ENCODE data around the gene OR6Q1. TPM values are rescaled to one million over a fixed set of nuclear protein-coding genes. Genes with fewer than 3 reads are reported as not detected.
A peak's percentile ranks its signal among the peaks of the same experiment; 100 is the strongest.

OR6Q1 gene
- total RNA-seq, 1 donor from 2014 or later = not detected

DNA sequence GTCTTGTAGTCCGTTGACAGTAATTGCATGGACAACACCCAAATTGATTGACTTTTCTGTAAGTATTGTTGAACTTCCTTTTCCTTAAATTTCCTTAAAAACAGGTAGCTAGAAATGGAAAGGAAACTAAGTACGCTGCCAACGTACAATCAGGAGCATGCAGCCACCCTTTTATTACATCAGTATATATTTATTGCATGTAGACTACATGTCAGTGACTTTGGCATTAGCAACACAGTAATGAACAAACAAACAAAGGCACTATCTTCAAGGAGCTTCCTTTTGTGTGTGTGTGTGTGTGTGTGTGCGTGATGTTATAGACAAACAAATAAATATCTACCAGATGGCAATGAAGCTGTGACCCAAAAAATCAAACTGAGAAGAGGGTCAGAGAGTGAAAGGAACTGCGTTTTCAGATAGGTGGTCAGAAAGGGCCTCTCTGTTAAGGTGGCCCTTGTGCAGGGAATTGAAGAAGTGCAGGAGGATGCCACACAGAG lies 7.3 kb upstream of the OR6Q1 start, which contains the start of gene OR9Q1:
TSS of gene OR9Q1 (plus strand) at position 447 of the 497 bp plus-strand sequence. CDS start 155,564 bp downstream, outside the sequence.
- H3K4me1 ChIP-seq = peaks cover 52% of the 10 kb centered on the region

DNA sequence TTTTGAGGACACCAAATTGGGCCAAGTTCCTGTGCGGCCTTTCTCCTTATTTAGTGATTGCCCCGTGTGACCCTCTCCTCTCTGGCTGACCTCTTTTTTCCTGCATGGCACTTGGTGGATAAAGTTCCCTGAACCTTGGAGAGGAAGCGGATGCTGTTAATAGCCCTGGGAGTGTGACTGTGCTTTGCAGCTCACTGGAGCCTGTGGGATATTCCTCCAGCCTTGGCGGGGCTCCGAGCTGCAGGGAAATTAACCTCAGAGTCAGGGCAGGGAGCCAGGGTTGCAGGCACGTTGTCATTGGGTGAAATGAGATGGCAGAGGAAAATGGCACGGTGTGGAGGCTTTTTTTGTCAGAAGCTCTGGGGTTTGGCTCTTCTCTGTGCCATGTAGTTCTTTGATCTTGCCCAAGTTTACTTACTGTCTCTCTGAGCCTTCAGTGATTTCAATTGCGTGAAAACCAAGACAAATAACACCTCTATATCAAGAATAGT lies 6.1 kb upstream of the OR6Q1 start:
- DNase-seq = peak; percentile 82
- intact Hi-C loops (cut with micrococcal nuclease) = loop anchor here (2.0 to 10.0 kb wide), 2 partner anchors 42 to 160 kb away; partner anchors contain the start of gene OR9Q2
- Histone ChIP-seq H3K4me3 (no peak overlapping the region), H3K27me3 (ENCODE audit: low read depth) (no peaks in the 10 kb centered on the region), H3K9me3 (replicated peaks) (no peaks in the 10 kb centered on the region), H3K36me3 (no peaks in the 10 kb centered on the region), H3K27ac (replicated peaks) (peak overlapping the region; percentile 88), H3K4me1 (peaks cover 60% of the 10 kb centered on the region)
- TF ChIP-seq, protein P1, sequence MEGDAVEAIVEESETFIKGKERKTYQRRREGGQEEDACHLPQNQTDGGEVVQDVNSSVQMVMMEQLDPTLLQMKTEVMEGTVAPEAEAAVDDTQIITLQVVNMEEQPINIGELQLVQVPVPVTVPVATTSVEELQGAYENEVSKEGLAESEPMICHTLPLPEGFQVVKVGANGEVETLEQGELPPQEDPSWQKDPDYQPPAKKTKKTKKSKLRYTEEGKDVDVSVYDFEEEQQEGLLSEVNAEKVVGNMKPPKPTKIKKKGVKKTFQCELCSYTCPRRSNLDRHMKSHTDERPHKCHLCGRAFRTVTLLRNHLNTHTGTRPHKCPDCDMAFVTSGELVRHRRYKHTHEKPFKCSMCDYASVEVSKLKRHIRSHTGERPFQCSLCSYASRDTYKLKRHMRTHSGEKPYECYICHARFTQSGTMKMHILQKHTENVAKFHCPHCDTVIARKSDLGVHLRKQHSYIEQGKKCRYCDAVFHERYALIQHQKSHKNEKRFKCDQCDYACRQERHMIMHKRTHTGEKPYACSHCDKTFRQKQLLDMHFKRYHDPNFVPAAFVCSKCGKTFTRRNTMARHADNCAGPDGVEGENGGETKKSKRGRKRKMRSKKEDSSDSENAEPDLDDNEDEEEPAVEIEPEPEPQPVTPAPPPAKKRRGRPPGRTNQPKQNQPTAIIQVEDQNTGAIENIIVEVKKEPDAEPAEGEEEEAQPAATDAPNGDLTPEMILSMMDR (IDR thresholded peaks at IDR 0.05; ENCODE audit: borderline replicate concordance) = no peak

More for the DNA sequence above, 7.3 kb upstream of the OR6Q1 start, which contains the start of gene OR9Q1:
- Histone ChIP-seq H3K27ac (replicated peaks) (peak within 1 kb of the TSS; percentile 88), H3K27me3 (ENCODE audit: low read depth) (no peaks in the 10 kb centered on the region), H3K9me3 (replicated peaks) (no peaks in the 10 kb centered on the region), H3K4me3 (peak within 1 kb of the TSS; percentile 27), H3K36me3 (no peaks in the 10 kb centered on the region)
- DNase-seq = no peak
- intact Hi-C loops (cut with micrococcal nuclease) = loop anchor here (10.0 kb wide), 1 partner anchor 161 kb away; the partner anchor contains the start of gene OR9Q2
- TF ChIP-seq, protein P1 (IDR thresholded peaks at IDR 0.05; ENCODE audit: borderline replicate concordance) = no peak

DNA sequence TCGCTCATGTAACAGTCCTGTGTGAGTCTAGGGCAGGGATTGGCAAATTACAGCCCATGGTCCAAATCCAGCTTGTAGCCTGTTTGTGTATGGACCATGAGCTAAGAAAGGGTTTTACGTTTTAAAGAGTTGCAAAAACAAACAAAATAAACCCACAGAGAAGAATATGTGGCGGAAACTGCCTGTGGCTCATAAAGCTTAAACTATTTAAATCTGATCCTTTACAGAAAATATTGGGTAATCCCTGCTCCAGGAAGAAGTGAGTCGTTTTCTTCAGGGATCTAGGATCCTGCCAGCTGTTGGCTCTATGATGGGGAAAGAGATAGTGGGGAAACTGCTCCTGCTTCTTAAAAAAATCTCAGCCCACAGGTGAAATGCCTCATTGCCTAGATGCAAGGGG lies 3.4 kb upstream of the OR6Q1 start:
- TF ChIP-seq, protein P1 (IDR thresholded peaks at IDR 0.05; ENCODE audit: borderline replicate concordance) = no peak
- intact Hi-C loops (cut with micrococcal nuclease) = loop anchor here (10.0 kb wide), 1 partner anchor 157 kb away; the partner anchor contains the start of gene OR9Q2
- H3K27ac ChIP-seq (replicated peaks) = peak overlapping the region; percentile 65
- H3K4me1 ChIP-seq = peaks cover 55% of the 10 kb centered on the region
- H3K9me3 ChIP-seq (replicated peaks) = peaks cover 1% of the 10 kb centered on the region
- H3K4me3 ChIP-seq = no peak overlapping the region
- H3K36me3 ChIP-seq = no peaks in the 10 kb centered on the region
- no peak for DNase-seq
- no peaks in the 10 kb centered on the region for H3K27me3 ChIP-seq (ENCODE audit: low read depth)

DNA sequence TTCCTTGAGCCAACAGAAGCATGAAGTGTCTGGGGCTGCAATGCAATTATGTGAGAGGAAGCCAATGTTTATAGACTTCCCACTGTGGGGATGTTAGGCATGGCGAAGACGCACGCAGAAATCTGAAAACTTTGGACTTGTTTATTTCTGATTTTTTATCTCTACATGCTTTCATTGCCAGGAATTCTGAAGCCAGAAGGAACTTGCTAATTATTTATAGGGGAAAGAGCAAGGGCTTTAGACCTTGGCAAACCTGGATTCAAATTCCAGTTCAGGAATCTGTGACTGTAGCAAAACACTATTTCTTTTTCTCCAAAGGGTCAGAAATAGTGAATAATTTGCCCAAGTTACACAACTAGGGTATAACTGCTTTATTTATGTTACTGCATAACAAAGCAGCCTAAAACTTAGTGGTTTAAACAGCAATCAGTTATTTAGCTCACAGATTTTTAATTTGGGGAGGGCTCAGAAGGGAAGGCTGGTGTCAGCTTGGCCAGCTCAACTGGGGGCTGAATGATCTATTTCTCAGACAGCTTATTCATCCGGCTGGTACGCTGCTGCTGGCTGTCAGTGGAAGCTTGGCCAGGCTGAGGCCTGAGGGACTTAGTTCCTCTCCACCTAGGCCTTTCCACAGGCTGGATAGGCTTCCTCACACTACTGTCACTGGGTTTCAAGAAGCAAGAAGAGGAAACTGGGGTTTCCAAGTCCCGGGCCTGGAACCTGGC lies 1.9 kb upstream of the OR6Q1 start:
- H3K36me3 ChIP-seq = no peaks in the 10 kb centered on the region
- H3K4me3 ChIP-seq = no peak overlapping the region
- TF ChIP-seq, protein P1 (IDR thresholded peaks at IDR 0.05; ENCODE audit: borderline replicate concordance) = no peak
- H3K27ac ChIP-seq (replicated peaks) = peak overlapping the region; percentile 65
- H3K27me3 ChIP-seq (ENCODE audit: low read depth) = no peaks in the 10 kb centered on the region
- DNase-seq = no peak
- H3K9me3 ChIP-seq (replicated peaks) = peaks cover 6% of the 10 kb centered on the region
- H3K4me1 ChIP-seq = peaks cover 40% of the 10 kb centered on the region
- intact Hi-C loops (cut with micrococcal nuclease) = loop anchor here (10.0 kb wide), 1 partner anchor 156 kb away; the partner anchor contains the start of gene OR9Q2

DNA sequence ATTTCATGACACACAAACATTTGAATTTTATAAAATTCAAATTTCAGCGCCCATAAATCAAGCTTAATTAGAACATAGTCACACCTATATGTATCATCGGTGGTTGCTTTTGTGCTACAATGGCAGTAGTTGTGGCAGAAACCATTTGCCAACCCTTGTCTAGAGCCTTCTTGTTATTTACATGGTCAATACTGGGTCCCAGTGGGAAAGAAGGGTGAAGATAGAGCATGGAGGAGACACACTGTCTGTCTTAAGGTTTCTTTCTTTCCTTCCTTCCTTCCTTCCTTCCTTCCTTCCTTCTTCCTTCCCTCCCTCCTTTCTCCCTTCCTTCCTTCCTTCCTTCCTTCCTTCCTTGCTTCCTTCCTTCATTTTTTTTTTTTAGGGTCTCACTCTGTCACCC lies 3.7 kb downstream of the OR6Q1 start:
- peaks cover 2% of the 10 kb centered on the region for H3K4me1 ChIP-seq
- H3K36me3 ChIP-seq = no peaks in the 10 kb centered on the region
- no peaks in the 10 kb centered on the region for H3K27me3 ChIP-seq (ENCODE audit: low read depth)
- intact Hi-C loops (cut with micrococcal nuclease) = no loop called here
- H3K27ac ChIP-seq (replicated peaks) = no peak overlapping the region
- peaks cover 21% of the 10 kb centered on the region for H3K9me3 ChIP-seq (replicated peaks)
- H3K4me3 ChIP-seq = no peak overlapping the region
- TF ChIP-seq, protein P1 (IDR thresholded peaks at IDR 0.05; ENCODE audit: borderline replicate concordance) = no peak
- DNase-seq = no peak

All from left ventricle myocardium inferior (tissue), 1 donor.